Measurements from ENCODE around the gene SRC. TPM values are rescaled to one million over a fixed set of nuclear protein-coding genes. Genes with fewer than 3 reads are reported as not detected.

The SRC gene
- total and polyA plus RNA-seq, 2 of the 8 experiments (the other 6 are each of a cell fraction or from before 2014, with no cell fraction given): 27.6 to 28.8 TPM

DNA sequence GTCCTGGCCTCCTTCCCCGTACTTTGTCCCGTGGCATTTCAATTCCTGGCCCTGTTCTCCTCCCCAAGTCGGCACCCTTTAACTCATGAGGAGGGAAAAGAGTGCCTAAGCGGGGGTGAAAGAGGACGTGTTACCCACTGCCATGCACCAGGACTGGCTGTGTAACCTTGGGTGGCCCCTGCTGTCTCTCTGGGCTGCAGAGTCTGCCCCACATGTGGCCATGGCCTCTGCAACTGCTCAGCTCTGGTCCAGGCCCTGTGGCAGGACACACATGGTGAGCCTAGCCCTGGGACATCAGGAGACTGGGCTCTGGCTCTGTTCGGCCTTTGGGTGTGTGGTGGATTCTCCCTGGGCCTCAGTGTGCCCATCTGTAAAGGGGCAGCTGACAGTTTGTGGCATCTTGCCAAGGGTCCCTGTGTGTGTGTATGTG lies 58.5 kb downstream of the SRC start:
- H3K36me3 ChIP-seq (ENCODE audit: control insufficient read depth in 2 of 4, insufficient read depth in 4 of 4, low read length in 3 of 4): peaks cover 4 to 13% (median 6%) of the 10 kb centered on the region in 4 experiments; a peak in 5 of 8 replicates
- no peak overlapping the region for H2BK15ac ChIP-seq (ENCODE audit: low read length)
- no peak overlapping the region for H4K5ac ChIP-seq (ENCODE audit: insufficient read length, low read depth, low read length)
- DNase-seq (ENCODE audit: low read depth in 1 of 2, low spot score in 2 of 2) (no peak), FAIRE-seq (no peak)
- H3K27me3 ChIP-seq (replicated peaks in 1 of 4; ENCODE audit: control insufficient read depth in 3 of 4, extremely low read depth in 1 of 4, insufficient read depth in 3 of 4, low read length in 3 of 4): peaks cover 0 to 9% (median 1%) of the 10 kb centered on the region in 4 experiments; a peak in 3 of 7 replicates
- H3K4me1 ChIP-seq (replicated peaks in 1 of 4; ENCODE audit: control insufficient read depth in 3 of 4, insufficient read depth in 4 of 4, low read length in 3 of 4): peaks cover 4 to 23% (median 7%) of the 10 kb centered on the region in 4 experiments
- no peak for TF ChIP-seq CTBP2 (IDR thresholded peaks at IDR 0.05; ENCODE audit: borderline replicate concordance, insufficient read depth, insufficient read length, low read length)
- no peak for TF ChIP-seq PHF8 (conservative IDR thresholded peaks at IDR 0.05; ENCODE audit: low read depth, low read length)
- H3K18ac ChIP-seq (ENCODE audit: extremely low read depth, low read length): no peak overlapping the region
- no peak overlapping the region for H2BK120ac ChIP-seq (replicated peaks; ENCODE audit: low read depth, low read length)
- no peak overlapping the region for H4K91ac ChIP-seq (replicated peaks; ENCODE audit: insufficient read length, low read length)
- 0 out of 2 replicates have a peak overlapping the region, but pooled peaks have one; percentile 24 for H2BK5ac ChIP-seq (ENCODE audit: low read depth, low read length)
- H3K4me2 ChIP-seq (ENCODE audit: insufficient read depth in 1 of 2, low read depth in 2 of 2, low read length in 2 of 2): no peak overlapping the region
- no peak overlapping the region for H3K4me3 ChIP-seq (ENCODE audit: extremely low read depth in 1 of 4, insufficient read depth in 2 of 4, low read depth in 3 of 4, low read length in 4 of 4)
- H3K79me1 ChIP-seq (ENCODE audit: low read depth, low read length): no peaks in the 10 kb centered on the region
- no peak overlapping the region for H3K4ac ChIP-seq (replicated peaks; ENCODE audit: insufficient read length, low read depth, low read length)
- H3K27ac ChIP-seq (ENCODE audit: low read depth, low read length): no peak overlapping the region
- ChIA-PET CTCF (ENCODE audit: partially characterized antibody) (interaction anchor here (0.6 to 2.1 kb wide), 4 partner anchors 12 to 140 kb away, joined by 3 to 4 read pairs (median 4); no protein-coding TSS in a partner anchor), POLR2A (ENCODE audit: partially characterized antibody) (interaction anchor here (0.6 to 1.3 kb wide), 5 partner anchors 8 to 123 kb away, joined by 3 read pairs; partner anchors contain the start of gene BLCAP)
- H4K8ac ChIP-seq (ENCODE audit: extremely low read depth, insufficient read depth, low read length): no peak overlapping the region
- H3K9ac ChIP-seq (replicated peaks in 1 of 4; ENCODE audit: extremely low read depth in 1 of 4, low read depth in 3 of 4, low read length in 3 of 4): no peak overlapping the region
- no peak overlapping the region for H2BK12ac ChIP-seq (ENCODE audit: low read depth, low read length)
- no peaks in the 10 kb centered on the region for H3K79me2 ChIP-seq (ENCODE audit: control insufficient read depth in 1 of 2, insufficient read depth in 2 of 2, low read length in 2 of 2)
- H2AK5ac ChIP-seq (ENCODE audit: low read depth, low read length): peak overlapping the region; percentile 13; the same call in 1 of the 2 replicates
- H4K20me1 ChIP-seq (replicated peaks in 1 of 2; ENCODE audit: control insufficient read depth in 1 of 2, insufficient read depth in 2 of 2, low read length in 2 of 2): peaks cover 0 to 3% of the 10 kb centered on the region in 2 experiments
- H3K23me2 ChIP-seq (ENCODE audit: low read depth, low read length): peaks cover 15% of the 10 kb centered on the region; the same call in 1 of the 2 replicates
- 76% methylated on average over 6 of the region's 6 CpGs; no CpG with 5 or more reads in 1 of the 2 experiments for WGBS, 2 experiments (ENCODE audit: extremely low coverage in 1 of 2, insufficient coverage in 1 of 2, insufficient read length in 1 of 2, insufficient replicate concordance in 2 of 2, low coverage in 1 of 2, low lambda C conversion rate in 2 of 2, missing lambda C conversion rate in 1 of 2)
- H3K9me3 ChIP-seq (ENCODE audit: insufficient read depth in 2 of 2, low read depth in 1 of 2, low read length in 1 of 2): no peaks in the 10 kb centered on the region
- no peak overlapping the region for H2AFZ ChIP-seq (ENCODE audit: low read length)
- no peak overlapping the region for H3K23ac ChIP-seq (ENCODE audit: insufficient read length)
- no peak overlapping the region for H3K56ac ChIP-seq (replicated peaks; ENCODE audit: insufficient read length, low read depth, low read length)
- H2BK20ac ChIP-seq (ENCODE audit: low read length): no peak overlapping the region
- H3K14ac ChIP-seq (ENCODE audit: insufficient read length): no peak overlapping the region

All from H1 (cell line).